Chondrocyte (in vitro differentiated cells): ENCODE data around the gene DNAJC1. TPM values are rescaled to one million over a fixed set of nuclear protein-coding genes. Genes with fewer than 3 reads are reported as not detected.

Source experiments
- DNase-seq: peaks from one replicate; pipeline ENCODE4 v3.0.0; 2021; ENCODE audit warnings: mixed read lengths, low spot score
- H3K27ac Mint-ChIP-seq: one replicate; pipeline ENCODE4 v1.8.0; 2021; ENCODE audit warnings: mild to moderate bottlenecking, moderate library complexity, mixed read lengths; ENCODE audit not compliant: unreplicated experiment
- H3K27me3 Mint-ChIP-seq: 2 replicates; pipeline ENCODE4 v1.8.0; 2021; ENCODE audit warnings: low read depth, mixed read lengths
- H3K36me3 Mint-ChIP-seq: 2 replicates; pipeline ENCODE4 v1.8.0; 2021; ENCODE audit warnings: low read depth, mixed read lengths
- H3K4me1 Mint-ChIP-seq: 2 replicates; pipeline ENCODE4 v1.8.0; 2021; ENCODE audit warnings: low read depth, mild to moderate bottlenecking, mixed read lengths
- H3K4me3 Mint-ChIP-seq: one replicate; pipeline ENCODE4 v1.8.0; 2021; ENCODE audit warnings: mild to moderate bottlenecking, moderate library complexity, mixed read lengths; ENCODE audit not compliant: unreplicated experiment
- H3K9me3 Mint-ChIP-seq: 2 replicates; pipeline ENCODE4 v1.8.0; 2021; ENCODE audit warnings: low read depth, mixed read lengths
- total RNA-seq: library from RNA; stranded (reverse); gene quantifications from 3 replicates; pipeline ENCODE4 v1.2.1, GENCODE V29; 2021
- TF ChIP-seq, protein P1 (sequence below): fragments of 200-600 bp; sonication (generic); IDR thresholded peaks from 2 replicates; pipeline ENCODE4 v1.5.0; 2021; ENCODE audit warnings: antibody characterized with exemption, mild to moderate bottlenecking, moderate library complexity

Gene DNAJC1
- total RNA-seq, 1 donor from 2014 or later, result 45.1 TPM

DNA sequence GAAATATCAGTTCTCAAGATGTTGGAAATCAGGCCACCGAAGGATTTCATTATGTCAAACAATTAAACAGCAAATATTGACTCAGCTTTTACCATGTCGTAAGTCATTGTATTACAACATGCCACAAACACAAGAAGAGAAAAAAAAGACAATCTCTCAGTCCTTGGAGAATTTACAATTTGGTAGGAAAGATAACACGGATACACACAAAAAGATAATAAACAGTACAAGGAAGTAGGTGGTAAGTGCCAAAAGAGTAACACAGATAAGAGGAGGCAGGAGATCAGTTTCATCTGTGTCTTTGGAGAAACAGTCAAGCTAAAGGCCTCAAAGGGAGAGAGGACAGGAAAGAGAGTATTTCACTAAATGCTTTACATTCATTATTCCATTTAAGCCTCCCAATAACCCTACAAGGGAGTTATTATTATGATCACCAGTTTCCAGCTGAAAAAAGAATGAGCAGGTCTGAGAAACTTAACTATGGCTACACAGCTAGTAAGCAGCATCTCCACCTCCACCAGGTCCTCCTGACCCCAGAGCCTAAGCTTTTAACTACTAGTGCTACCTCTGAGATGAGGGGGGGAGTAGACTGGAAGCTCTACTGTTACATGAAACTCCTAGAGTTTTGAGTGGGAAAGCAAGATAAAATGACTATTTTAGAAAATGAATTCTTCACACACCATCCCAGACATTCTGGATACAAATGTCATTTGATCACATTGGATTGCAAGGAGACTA is 13.9 kb upstream of the DNAJC1 start:
- no peak overlapping the region for H3K4me3 Mint-ChIP-seq
- H3K9me3 Mint-ChIP-seq, result peaks cover 9% of the 10 kb centered on the region
- no peaks in the 10 kb centered on the region for H3K4me1 Mint-ChIP-seq
- H3K36me3 Mint-ChIP-seq, result no peaks in the 10 kb centered on the region
- no peak overlapping the region for H3K27ac Mint-ChIP-seq
- DNase-seq, result no peak
- TF ChIP-seq, protein P1, sequence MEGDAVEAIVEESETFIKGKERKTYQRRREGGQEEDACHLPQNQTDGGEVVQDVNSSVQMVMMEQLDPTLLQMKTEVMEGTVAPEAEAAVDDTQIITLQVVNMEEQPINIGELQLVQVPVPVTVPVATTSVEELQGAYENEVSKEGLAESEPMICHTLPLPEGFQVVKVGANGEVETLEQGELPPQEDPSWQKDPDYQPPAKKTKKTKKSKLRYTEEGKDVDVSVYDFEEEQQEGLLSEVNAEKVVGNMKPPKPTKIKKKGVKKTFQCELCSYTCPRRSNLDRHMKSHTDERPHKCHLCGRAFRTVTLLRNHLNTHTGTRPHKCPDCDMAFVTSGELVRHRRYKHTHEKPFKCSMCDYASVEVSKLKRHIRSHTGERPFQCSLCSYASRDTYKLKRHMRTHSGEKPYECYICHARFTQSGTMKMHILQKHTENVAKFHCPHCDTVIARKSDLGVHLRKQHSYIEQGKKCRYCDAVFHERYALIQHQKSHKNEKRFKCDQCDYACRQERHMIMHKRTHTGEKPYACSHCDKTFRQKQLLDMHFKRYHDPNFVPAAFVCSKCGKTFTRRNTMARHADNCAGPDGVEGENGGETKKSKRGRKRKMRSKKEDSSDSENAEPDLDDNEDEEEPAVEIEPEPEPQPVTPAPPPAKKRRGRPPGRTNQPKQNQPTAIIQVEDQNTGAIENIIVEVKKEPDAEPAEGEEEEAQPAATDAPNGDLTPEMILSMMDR, result no peak
- H3K27me3 Mint-ChIP-seq, result no peaks in the 10 kb centered on the region

DNA sequence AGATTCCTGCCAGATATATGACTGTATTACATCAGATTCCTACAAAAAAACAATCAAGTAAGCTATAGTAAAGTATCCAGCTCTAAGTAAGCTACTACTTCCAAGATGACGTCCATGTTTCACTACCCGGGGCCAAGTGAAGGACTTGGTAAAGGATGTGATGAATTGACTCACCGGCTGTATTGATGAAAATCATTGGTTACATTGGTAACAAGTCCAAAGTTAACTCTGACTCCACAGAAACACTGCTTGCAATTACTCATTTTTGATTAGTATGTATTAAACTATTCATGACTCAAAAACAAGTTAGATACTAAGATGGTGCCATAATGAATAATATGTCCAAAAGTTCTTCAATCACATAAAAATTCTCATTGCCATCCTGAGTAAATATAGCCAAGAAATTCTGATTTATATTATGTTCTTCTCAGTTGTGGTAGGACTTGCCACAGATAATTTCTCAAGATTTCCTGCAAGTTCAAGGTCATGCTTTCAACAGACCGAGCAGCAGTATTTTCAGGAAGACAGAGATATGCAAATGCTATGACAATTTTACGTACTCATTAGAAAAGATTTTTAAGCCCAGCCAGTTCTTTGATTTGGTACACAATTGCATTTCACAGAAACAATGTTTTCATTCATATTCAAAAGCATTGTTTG is 12.6 kb upstream of the DNAJC1 start:
- H3K36me3 Mint-ChIP-seq, result no peaks in the 10 kb centered on the region
- no peaks in the 10 kb centered on the region for H3K27me3 Mint-ChIP-seq
- no peak for DNase-seq
- H3K4me3 Mint-ChIP-seq, result no peak overlapping the region
- H3K27ac Mint-ChIP-seq, result no peak overlapping the region
- no peaks in the 10 kb centered on the region for H3K4me1 Mint-ChIP-seq
- H3K9me3 Mint-ChIP-seq, result peaks cover 9% of the 10 kb centered on the region
- TF ChIP-seq, protein P1, result no peak

- no peak for DNase-seq
- Mint-ChIP-seq H3K4me3 (no peak overlapping the region), H3K4me1 (no peaks in the 10 kb centered on the region), H3K9me3 (peaks cover 9% of the 10 kb centered on the region), H3K27ac (no peak overlapping the region), H3K36me3 (peaks cover 5% of the 10 kb centered on the region), H3K27me3 (no peaks in the 10 kb centered on the region)
- TF ChIP-seq, protein P1, result peak; percentile 89
Observed at GRCh38 chr10:22010973-22011408, 7.5 kb upstream of the DNAJC1 start.

DNA sequence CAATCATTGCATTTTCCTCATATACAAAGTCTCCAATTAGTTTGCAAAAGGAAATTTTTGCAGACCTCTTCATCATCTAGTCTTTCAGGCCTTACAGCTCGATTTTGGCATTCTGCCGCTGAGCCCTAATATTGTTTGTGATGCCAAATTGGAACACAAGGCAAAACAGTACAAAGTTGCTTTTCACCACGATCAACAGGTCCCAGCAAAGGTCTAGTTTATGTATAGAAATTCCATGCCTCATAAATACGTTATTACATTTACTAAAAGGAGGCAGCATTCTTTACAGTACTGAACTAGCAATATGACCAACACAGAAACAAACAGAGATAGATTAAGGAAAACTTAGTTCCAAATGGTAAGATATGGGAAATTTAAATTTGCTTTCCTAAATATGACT is 7.0 kb upstream of the DNAJC1 start:
- no peak overlapping the region for H3K4me3 Mint-ChIP-seq
- no peaks in the 10 kb centered on the region for H3K27me3 Mint-ChIP-seq

GRCh38 chr10:22006379-22006884 is 2.9 kb upstream of the DNAJC1 start:
- Mint-ChIP-seq H3K27me3 (no peaks in the 10 kb centered on the region), H3K36me3 (peaks cover 5% of the 10 kb centered on the region), H3K4me3 (no peak overlapping the region), H3K27ac (no peak overlapping the region), H3K4me1 (peaks cover 15% of the 10 kb centered on the region), H3K9me3 (peaks cover 9% of the 10 kb centered on the region)
- DNase-seq, result no peak
- TF ChIP-seq, protein P1, result no peak

More for the DNA sequence above, 7.0 kb upstream of the DNAJC1 start:
- Mint-ChIP-seq H3K36me3 (peaks cover 5% of the 10 kb centered on the region), H3K4me1 (no peaks in the 10 kb centered on the region), H3K27ac (no peak overlapping the region), H3K9me3 (peaks cover 9% of the 10 kb centered on the region)
- TF ChIP-seq, protein P1, result no peak
- DNase-seq, result no peak
